ENCODE measurements around the gene RBFOX2. TPM values are rescaled to one million over a fixed set of nuclear protein-coding genes. Genes with fewer than 3 reads are reported as not detected.

Gene RBFOX2
- total and polyA plus RNA-seq, 2 of the 8 experiments (the other 6 are each of a cell fraction or from before 2014, with no cell fraction given), result 121 to 122 TPM

DNA sequence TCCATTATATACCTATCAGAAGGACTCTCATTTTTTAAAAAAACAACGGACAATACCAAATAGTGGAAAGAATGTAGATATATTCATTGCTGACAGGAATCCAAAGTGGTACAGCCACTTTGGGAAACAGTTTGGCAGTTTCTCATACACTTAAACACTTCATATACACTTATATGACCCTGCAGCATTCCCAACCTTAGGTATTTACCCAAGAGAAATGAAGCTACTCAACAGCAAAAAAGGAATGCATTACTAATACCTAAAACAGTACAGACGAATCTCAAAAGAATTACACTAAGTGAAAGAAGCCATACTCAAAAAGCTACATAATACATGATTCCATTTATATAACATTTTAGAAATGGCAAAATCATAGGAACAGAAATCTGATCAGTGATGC is 51.5 kb downstream of the RBFOX2 start:
- Histone ChIP-seq H4K20me1 (replicated peaks in 1 of 2; ENCODE audit: control insufficient read depth in 1 of 2, insufficient read depth in 2 of 2, low read length in 2 of 2) (peaks cover 1 to 9% of the 10 kb centered on the region in 2 experiments), H4K5ac (ENCODE audit: insufficient read length, low read depth, low read length) (no peak overlapping the region), H3K79me2 (ENCODE audit: control insufficient read depth in 1 of 2, insufficient read depth in 2 of 2, low read length in 2 of 2) (peaks cover 4 to 84% of the 10 kb centered on the region in 2 experiments; a peak in 3 of 4 replicates), H4K8ac (ENCODE audit: extremely low read depth, insufficient read depth, low read length) (no peak overlapping the region), H3K36me3 (ENCODE audit: control insufficient read depth in 2 of 4, insufficient read depth in 4 of 4, low read length in 3 of 4) (no peaks in the 10 kb centered on the region), H3K14ac (ENCODE audit: insufficient read length) (no peak overlapping the region), H4K91ac (replicated peaks; ENCODE audit: insufficient read length, low read length) (no peak overlapping the region), H3K4me1 (replicated peaks in 1 of 4; ENCODE audit: control insufficient read depth in 3 of 4, insufficient read depth in 4 of 4, low read length in 3 of 4) (peaks cover 0 to 5% (median 1%) of the 10 kb centered on the region in 4 experiments; a peak in 4 of 7 replicates), H3K9me3 (ENCODE audit: insufficient read depth in 2 of 2, low read depth in 1 of 2, low read length in 1 of 2) (no peaks in the 10 kb centered on the region), H2BK15ac (ENCODE audit: low read length) (no peak overlapping the region), H3K23ac (ENCODE audit: insufficient read length) (no peak overlapping the region), H2BK20ac (ENCODE audit: low read length) (no peak overlapping the region), H3K27ac (ENCODE audit: low read depth, low read length) (no peak overlapping the region), H3K56ac (replicated peaks; ENCODE audit: insufficient read length, low read depth, low read length) (no peak overlapping the region), H2BK12ac (ENCODE audit: low read depth, low read length) (no peak overlapping the region), H2AK5ac (ENCODE audit: low read depth, low read length) (no peak overlapping the region), H3K9ac (replicated peaks in 1 of 4; ENCODE audit: extremely low read depth in 1 of 4, low read depth in 3 of 4, low read length in 3 of 4) (no peak overlapping the region), H3K4me2 (ENCODE audit: insufficient read depth in 1 of 2, low read depth in 2 of 2, low read length in 2 of 2) (no peak overlapping the region), H3K18ac (ENCODE audit: extremely low read depth, low read length) (no peak overlapping the region), H3K4ac (replicated peaks; ENCODE audit: insufficient read length, low read depth, low read length) (no peak overlapping the region), H2BK120ac (replicated peaks; ENCODE audit: low read depth, low read length) (no peak overlapping the region), H3K23me2 (ENCODE audit: low read depth, low read length) (no peaks in the 10 kb centered on the region), H3K4me3 (ENCODE audit: extremely low read depth in 1 of 4, insufficient read depth in 2 of 4, low read depth in 3 of 4, low read length in 4 of 4) (no peak overlapping the region), H3K79me1 (ENCODE audit: low read depth, low read length) (peaks cover 8% of the 10 kb centered on the region), H2AFZ (ENCODE audit: low read length) (no peak overlapping the region), H3K27me3 (replicated peaks in 1 of 4; ENCODE audit: control insufficient read depth in 3 of 4, extremely low read depth in 1 of 4, insufficient read depth in 3 of 4, low read length in 3 of 4) (no peaks in the 10 kb centered on the region), H2BK5ac (ENCODE audit: low read depth, low read length) (no peak overlapping the region)
- FAIRE-seq (no peak), DNase-seq (ENCODE audit: low read depth in 1 of 2, low spot score in 2 of 2) (no peak)
- WGBS, 2 experiments (ENCODE audit: extremely low coverage in 1 of 2, insufficient coverage in 1 of 2, insufficient read length in 1 of 2, insufficient replicate concordance in 2 of 2, low coverage in 1 of 2, low lambda C conversion rate in 2 of 2, missing lambda C conversion rate in 1 of 2), result 81% methylated on average over 2 of the region's 2 CpGs; no CpG with 5 or more reads in 1 of the 2 experiments
- ChIA-PET CTCF (ENCODE audit: partially characterized antibody) (interaction anchor here (0.6 kb wide), 1 partner anchor 89 kb away, joined by 3 read pairs; no protein-coding TSS in a partner anchor), POLR2A (ENCODE audit: partially characterized antibody) (no interaction called here)
- no peak for TF ChIP-seq JUND (IDR thresholded peaks at IDR 0.05; ENCODE audit: low read length)
- no peak for TF ChIP-seq CREB1 (IDR thresholded peaks at IDR 0.05)
- TF ChIP-seq RFX5 (IDR thresholded peaks at IDR 0.05; ENCODE audit: borderline replicate concordance, low read depth, low read length), result no peak
- no peak for TF ChIP-seq PHF8 (conservative IDR thresholded peaks at IDR 0.05; ENCODE audit: low read depth, low read length)
- TF ChIP-seq SP1 (IDR thresholded peaks at IDR 0.05; ENCODE audit: low read depth, low read length), result no peak
- no peak for TF ChIP-seq CHD1 (IDR thresholded peaks at IDR 0.05; ENCODE audit: low read depth, low read length)
- TF ChIP-seq JUN (IDR thresholded peaks at IDR 0.05; ENCODE audit: low read depth, low read length), result no peak
- no peak for TF ChIP-seq EGR1 (IDR thresholded peaks at IDR 0.05; ENCODE audit: borderline replicate concordance, low read depth, low read length)
- TF ChIP-seq KDM1A (IDR thresholded peaks at IDR 0.05; ENCODE audit: borderline replicate concordance, low read length), result no peak
- TF ChIP-seq, protein P1, sequence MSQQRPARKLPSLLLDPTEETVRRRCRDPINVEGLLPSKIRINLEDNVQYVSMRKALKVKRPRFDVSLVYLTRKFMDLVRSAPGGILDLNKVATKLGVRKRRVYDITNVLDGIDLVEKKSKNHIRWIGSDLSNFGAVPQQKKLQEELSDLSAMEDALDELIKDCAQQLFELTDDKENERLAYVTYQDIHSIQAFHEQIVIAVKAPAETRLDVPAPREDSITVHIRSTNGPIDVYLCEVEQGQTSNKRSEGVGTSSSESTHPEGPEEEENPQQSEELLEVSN (IDR thresholded peaks at IDR 0.05), result no peak
- no peak for TF ChIP-seq SP4 (IDR thresholded peaks at IDR 0.05; ENCODE audit: low read length)
- TF ChIP-seq, protein P2, sequence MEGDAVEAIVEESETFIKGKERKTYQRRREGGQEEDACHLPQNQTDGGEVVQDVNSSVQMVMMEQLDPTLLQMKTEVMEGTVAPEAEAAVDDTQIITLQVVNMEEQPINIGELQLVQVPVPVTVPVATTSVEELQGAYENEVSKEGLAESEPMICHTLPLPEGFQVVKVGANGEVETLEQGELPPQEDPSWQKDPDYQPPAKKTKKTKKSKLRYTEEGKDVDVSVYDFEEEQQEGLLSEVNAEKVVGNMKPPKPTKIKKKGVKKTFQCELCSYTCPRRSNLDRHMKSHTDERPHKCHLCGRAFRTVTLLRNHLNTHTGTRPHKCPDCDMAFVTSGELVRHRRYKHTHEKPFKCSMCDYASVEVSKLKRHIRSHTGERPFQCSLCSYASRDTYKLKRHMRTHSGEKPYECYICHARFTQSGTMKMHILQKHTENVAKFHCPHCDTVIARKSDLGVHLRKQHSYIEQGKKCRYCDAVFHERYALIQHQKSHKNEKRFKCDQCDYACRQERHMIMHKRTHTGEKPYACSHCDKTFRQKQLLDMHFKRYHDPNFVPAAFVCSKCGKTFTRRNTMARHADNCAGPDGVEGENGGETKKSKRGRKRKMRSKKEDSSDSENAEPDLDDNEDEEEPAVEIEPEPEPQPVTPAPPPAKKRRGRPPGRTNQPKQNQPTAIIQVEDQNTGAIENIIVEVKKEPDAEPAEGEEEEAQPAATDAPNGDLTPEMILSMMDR (IDR thresholded peaks at IDR 0.05; ENCODE audit: control extremely low read depth in 1 of 3, insufficient read depth in 1 of 3, low read depth in 1 of 3, low read length in 3 of 3), result no peak
- TF ChIP-seq TAF1 (IDR thresholded peaks at IDR 0.05; ENCODE audit: low read depth, low read length), result no peak

All from H1 (cell line).